Measurements from ENCODE around the gene FZD1.
A peak's percentile ranks its signal among the peaks of the same experiment; 100 is the strongest.
"Not testable (repeated sequence)": the region's sequence is repeated elsewhere in the genome, so short reads cannot be mapped to it uniquely, and the experiment has no call there.

FZD1 gene

GRCh38 chr7:91299952-91300775 lies 35.9 kb downstream of the FZD1 start:
- DNase-seq = no peak

- no peak for DNase-seq
Measured at GRCh38 chr7:91302794-91303193, 38.6 kb downstream of the FZD1 start.

GRCh38 chr7:91306266-91306665 lies 42.0 kb downstream of the FZD1 start:
- DNase-seq = no peak

GRCh38 chr7:91307467-91307866 lies 43.2 kb downstream of the FZD1 start:
- no peak for DNase-seq

GRCh38 chr7:91308191-91308590 lies 44.0 kb downstream of the FZD1 start:
- not testable (repeated sequence) for DNase-seq

- no peak for DNase-seq
Measured at GRCh38 chr7:91310830-91311460, 46.7 kb downstream of the FZD1 start.

- DNase-seq = no peak
Measured at GRCh38 chr7:91311839-91312238, 47.6 kb downstream of the FZD1 start.

GRCh38 chr7:91313113-91313512 lies 48.9 kb downstream of the FZD1 start:
- DNase-seq = no peak

- no peak for DNase-seq
Measured at GRCh38 chr7:91314591-91315323, 50.5 kb downstream of the FZD1 start.

GRCh38 chr7:91316426-91316825 lies 52.2 kb downstream of the FZD1 start:
- no peak for DNase-seq

GRCh38 chr7:91319351-91319750 lies 55.1 kb downstream of the FZD1 start:
- DNase-seq = peak; percentile 27

- DNase-seq = no peak
Measured at GRCh38 chr7:91320366-91321078, 56.3 kb downstream of the FZD1 start.
